Measurements from ENCODE around the gene CGRRF1.

DNA sequence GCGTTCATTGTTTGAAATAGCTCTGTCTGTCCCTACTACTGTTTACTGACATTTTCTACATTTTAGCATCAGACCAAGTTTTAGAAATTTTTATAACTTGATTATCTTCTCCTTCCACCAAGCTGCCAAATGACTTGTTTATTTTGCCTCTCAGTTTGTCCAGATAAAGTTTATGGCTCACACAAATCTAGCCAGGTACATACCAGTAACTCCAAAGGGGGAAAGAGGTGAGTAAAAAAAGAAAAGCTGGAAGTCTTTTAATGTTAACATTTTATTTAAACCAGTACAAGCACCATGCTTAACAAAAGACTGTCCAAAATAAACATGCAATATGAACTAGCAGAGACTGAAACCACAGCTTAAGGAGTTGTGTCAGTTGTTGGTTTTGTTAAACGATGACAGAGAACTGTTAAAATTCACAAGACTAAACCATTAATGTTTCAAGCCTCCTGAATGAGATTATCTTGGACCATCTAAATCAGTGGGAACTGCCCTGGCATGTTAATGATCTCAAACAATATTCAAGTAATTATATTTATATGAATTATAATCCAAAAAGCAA is 35.4 kb upstream of the CGRRF1 start:
- TF ChIP-seq, protein P1, sequence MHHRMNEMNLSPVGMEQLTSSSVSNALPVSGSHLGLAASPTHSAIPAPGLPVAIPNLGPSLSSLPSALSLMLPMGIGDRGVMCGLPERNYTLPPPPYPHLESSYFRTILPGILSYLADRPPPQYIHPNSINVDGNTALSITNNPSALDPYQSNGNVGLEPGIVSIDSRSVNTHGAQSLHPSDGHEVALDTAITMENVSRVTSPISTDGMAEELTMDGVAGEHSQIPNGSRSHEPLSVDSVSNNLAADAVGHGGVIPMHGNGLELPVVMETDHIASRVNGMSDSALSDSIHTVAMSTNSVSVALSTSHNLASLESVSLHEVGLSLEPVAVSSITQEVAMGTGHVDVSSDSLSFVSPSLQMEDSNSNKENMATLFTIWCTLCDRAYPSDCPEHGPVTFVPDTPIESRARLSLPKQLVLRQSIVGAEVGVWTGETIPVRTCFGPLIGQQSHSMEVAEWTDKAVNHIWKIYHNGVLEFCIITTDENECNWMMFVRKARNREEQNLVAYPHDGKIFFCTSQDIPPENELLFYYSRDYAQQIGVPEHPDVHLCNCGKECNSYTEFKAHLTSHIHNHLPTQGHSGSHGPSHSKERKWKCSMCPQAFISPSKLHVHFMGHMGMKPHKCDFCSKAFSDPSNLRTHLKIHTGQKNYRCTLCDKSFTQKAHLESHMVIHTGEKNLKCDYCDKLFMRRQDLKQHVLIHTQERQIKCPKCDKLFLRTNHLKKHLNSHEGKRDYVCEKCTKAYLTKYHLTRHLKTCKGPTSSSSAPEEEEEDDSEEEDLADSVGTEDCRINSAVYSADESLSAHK (CRISPR knock-in tag; IDR thresholded peaks at IDR 0.05; ENCODE audit: borderline replicate concordance): no peak
- TF ChIP-seq ZNF274 (CRISPR knock-in tag; IDR thresholded peaks at IDR 0.05): no peak

All from HepG2 (cell line).